ENCODE measurements around the gene CAMK2D.

CAMK2D gene

GRCh38 chr4:113644398-113644797 lies 117.1 kb downstream of the CAMK2D start:
- Histone ChIP-seq H3K4me1 (ENCODE audit: control insufficient read depth, insufficient read depth, low read length, unreplicated experiment) (peaks cover 24% of the 10 kb centered on the region), H3K36me3 (ENCODE audit: insufficient read depth, low read length) (no peaks in the 10 kb centered on the region; the same call in 1 of the 2 replicates), H3K27ac (ENCODE audit: low read depth, low read length) (no peak overlapping the region), H3K4me3 (ENCODE audit: low read depth, low read length) (no peak overlapping the region), H3K79me2 (ENCODE audit: control insufficient read depth, insufficient read depth, low read length, unreplicated experiment) (peaks cover 22% of the 10 kb centered on the region), H2AFZ (ENCODE audit: low read length, unreplicated experiment) (no peak overlapping the region), H3K27me3 (ENCODE audit: insufficient read depth, low read length) (no peaks in the 10 kb centered on the region)

- no peaks in the 10 kb centered on the region for H3K27me3 ChIP-seq (ENCODE audit: insufficient read depth, low read length)
- no peak overlapping the region for H2AFZ ChIP-seq (ENCODE audit: low read length, unreplicated experiment)
- peaks cover 23% of the 10 kb centered on the region for H3K79me2 ChIP-seq (ENCODE audit: control insufficient read depth, insufficient read depth, low read length, unreplicated experiment)
- H3K36me3 ChIP-seq (ENCODE audit: insufficient read depth, low read length) = no peaks in the 10 kb centered on the region; the same call in 1 of the 2 replicates
- H3K4me1 ChIP-seq (ENCODE audit: control insufficient read depth, insufficient read depth, low read length, unreplicated experiment) = peaks cover 28% of the 10 kb centered on the region
- no peak overlapping the region for H3K27ac ChIP-seq (ENCODE audit: low read depth, low read length)
- H3K4me3 ChIP-seq (ENCODE audit: low read depth, low read length) = no peak overlapping the region
Measured at GRCh38 chr4:113643505-113643904, 118.0 kb downstream of the CAMK2D start.

GRCh38 chr4:113641025-113641431 lies 120.5 kb downstream of the CAMK2D start:
- no peaks in the 10 kb centered on the region for H3K36me3 ChIP-seq (ENCODE audit: insufficient read depth, low read length)
- H2AFZ ChIP-seq (ENCODE audit: low read length, unreplicated experiment) = no peak overlapping the region
- H3K4me1 ChIP-seq (ENCODE audit: control insufficient read depth, insufficient read depth, low read length, unreplicated experiment) = peaks cover 42% of the 10 kb centered on the region
- H3K79me2 ChIP-seq (ENCODE audit: control insufficient read depth, insufficient read depth, low read length, unreplicated experiment) = peaks cover 27% of the 10 kb centered on the region
- H3K4me3 ChIP-seq (ENCODE audit: low read depth, low read length) = no peak overlapping the region
- H3K27ac ChIP-seq (ENCODE audit: low read depth, low read length) = no peak overlapping the region
- H3K27me3 ChIP-seq (ENCODE audit: insufficient read depth, low read length) = no peaks in the 10 kb centered on the region

- peaks cover 36% of the 10 kb centered on the region for H3K79me2 ChIP-seq (ENCODE audit: control insufficient read depth, insufficient read depth, low read length, unreplicated experiment)
- no peak overlapping the region for H3K4me3 ChIP-seq (ENCODE audit: low read depth, low read length)
- H3K4me1 ChIP-seq (ENCODE audit: control insufficient read depth, insufficient read depth, low read length, unreplicated experiment) = peaks cover 50% of the 10 kb centered on the region
- H3K27me3 ChIP-seq (ENCODE audit: insufficient read depth, low read length) = no peaks in the 10 kb centered on the region
- no peaks in the 10 kb centered on the region for H3K36me3 ChIP-seq (ENCODE audit: insufficient read depth, low read length)
- no peak overlapping the region for H2AFZ ChIP-seq (ENCODE audit: low read length, unreplicated experiment)
- H3K27ac ChIP-seq (ENCODE audit: low read depth, low read length) = no peak overlapping the region
Measured at GRCh38 chr4:113639326-113639725, 122.2 kb downstream of the CAMK2D start.

- H3K27me3 ChIP-seq (ENCODE audit: insufficient read depth, low read length) = no peaks in the 10 kb centered on the region
- no peak overlapping the region for H3K4me3 ChIP-seq (ENCODE audit: low read depth, low read length)
- no peak overlapping the region for H2AFZ ChIP-seq (ENCODE audit: low read length, unreplicated experiment)
- no peaks in the 10 kb centered on the region for H3K36me3 ChIP-seq (ENCODE audit: insufficient read depth, low read length)
- no peak overlapping the region for H3K27ac ChIP-seq (ENCODE audit: low read depth, low read length)
- H3K79me2 ChIP-seq (ENCODE audit: control insufficient read depth, insufficient read depth, low read length, unreplicated experiment) = peaks cover 36% of the 10 kb centered on the region
- peaks cover 52% of the 10 kb centered on the region for H3K4me1 ChIP-seq (ENCODE audit: control insufficient read depth, insufficient read depth, low read length, unreplicated experiment)
Measured at GRCh38 chr4:113638562-113638832, 123.0 kb downstream of the CAMK2D start.

GRCh38 chr4:113637823-113638561 lies 123.5 kb downstream of the CAMK2D start:
- H3K79me2 ChIP-seq (ENCODE audit: control insufficient read depth, insufficient read depth, low read length, unreplicated experiment) = peaks cover 36% of the 10 kb centered on the region
- H3K36me3 ChIP-seq (ENCODE audit: insufficient read depth, low read length) = no peaks in the 10 kb centered on the region
- no peak overlapping the region for H3K4me3 ChIP-seq (ENCODE audit: low read depth, low read length)
- H2AFZ ChIP-seq (ENCODE audit: low read length, unreplicated experiment) = no peak overlapping the region
- no peak overlapping the region for H3K27ac ChIP-seq (ENCODE audit: low read depth, low read length)
- peaks cover 52% of the 10 kb centered on the region for H3K4me1 ChIP-seq (ENCODE audit: control insufficient read depth, insufficient read depth, low read length, unreplicated experiment)
- H3K27me3 ChIP-seq (ENCODE audit: insufficient read depth, low read length) = no peaks in the 10 kb centered on the region

- Histone ChIP-seq H3K27me3 (ENCODE audit: insufficient read depth, low read length) (no peaks in the 10 kb centered on the region), H3K4me3 (ENCODE audit: low read depth, low read length) (no peak overlapping the region), H3K36me3 (ENCODE audit: insufficient read depth, low read length) (no peaks in the 10 kb centered on the region), H3K27ac (ENCODE audit: low read depth, low read length) (no peak overlapping the region; the same call in 1 of the 2 replicates), H3K4me1 (ENCODE audit: control insufficient read depth, insufficient read depth, low read length, unreplicated experiment) (peaks cover 52% of the 10 kb centered on the region), H2AFZ (ENCODE audit: low read length, unreplicated experiment) (no peak overlapping the region), H3K79me2 (ENCODE audit: control insufficient read depth, insufficient read depth, low read length, unreplicated experiment) (peaks cover 36% of the 10 kb centered on the region)
Measured at GRCh38 chr4:113637363-113637762, 124.2 kb downstream of the CAMK2D start.

GRCh38 chr4:113636877-113637276 lies 124.7 kb downstream of the CAMK2D start:
- no peak overlapping the region for H3K4me3 ChIP-seq (ENCODE audit: low read depth, low read length)
- no peak overlapping the region; the same call in 1 of the 2 replicates for H3K27ac ChIP-seq (ENCODE audit: low read depth, low read length)
- H3K36me3 ChIP-seq (ENCODE audit: insufficient read depth, low read length) = no peaks in the 10 kb centered on the region
- no peaks in the 10 kb centered on the region for H3K27me3 ChIP-seq (ENCODE audit: insufficient read depth, low read length)
- no peak overlapping the region for H2AFZ ChIP-seq (ENCODE audit: low read length, unreplicated experiment)
- peaks cover 36% of the 10 kb centered on the region for H3K79me2 ChIP-seq (ENCODE audit: control insufficient read depth, insufficient read depth, low read length, unreplicated experiment)
- H3K4me1 ChIP-seq (ENCODE audit: control insufficient read depth, insufficient read depth, low read length, unreplicated experiment) = peaks cover 52% of the 10 kb centered on the region

GRCh38 chr4:113636438-113636818 lies 125.1 kb downstream of the CAMK2D start:
- Histone ChIP-seq H3K4me1 (ENCODE audit: control insufficient read depth, insufficient read depth, low read length, unreplicated experiment) (peaks cover 52% of the 10 kb centered on the region), H3K79me2 (ENCODE audit: control insufficient read depth, insufficient read depth, low read length, unreplicated experiment) (peaks cover 40% of the 10 kb centered on the region), H2AFZ (ENCODE audit: low read length, unreplicated experiment) (no peak overlapping the region), H3K27ac (ENCODE audit: low read depth, low read length) (no peak overlapping the region), H3K4me3 (ENCODE audit: low read depth, low read length) (no peak overlapping the region), H3K36me3 (ENCODE audit: insufficient read depth, low read length) (no peaks in the 10 kb centered on the region), H3K27me3 (ENCODE audit: insufficient read depth, low read length) (no peaks in the 10 kb centered on the region)

GRCh38 chr4:113635739-113636437 lies 125.7 kb downstream of the CAMK2D start:
- peaks cover 52% of the 10 kb centered on the region for H3K4me1 ChIP-seq (ENCODE audit: control insufficient read depth, insufficient read depth, low read length, unreplicated experiment)
- H3K27ac ChIP-seq (ENCODE audit: low read depth, low read length) = no peak overlapping the region
- H3K36me3 ChIP-seq (ENCODE audit: insufficient read depth, low read length) = no peaks in the 10 kb centered on the region
- peaks cover 44% of the 10 kb centered on the region for H3K79me2 ChIP-seq (ENCODE audit: control insufficient read depth, insufficient read depth, low read length, unreplicated experiment)
- no peak overlapping the region for H2AFZ ChIP-seq (ENCODE audit: low read length, unreplicated experiment)
- H3K4me3 ChIP-seq (ENCODE audit: low read depth, low read length) = no peak overlapping the region
- H3K27me3 ChIP-seq (ENCODE audit: insufficient read depth, low read length) = no peaks in the 10 kb centered on the region

All from ACC112 (cell line).